SU-DHL-6 (cell line): Measurements from ENCODE around the gene VEZT.

Experiments used
- H2AFZ ChIP-seq: fragments of 200-600 bp; sonication (generic); 2 replicates; pipeline ENCODE4 v1.6.1; 2014; ENCODE audit warnings: low read depth, mild to moderate bottlenecking, moderate library complexity, mixed read lengths, antibody characterized with exemption, low read length; ENCODE audit not compliant: severe bottlenecking
- H3F3A ChIP-seq: fragments of 200-600 bp; shearing (Covaris generic); 2 replicates; pipeline ENCODE4 v1.6.0; 2016; ENCODE audit warnings: antibody characterized with exemption, mild to moderate bottlenecking; ENCODE audit not compliant: insufficient read depth
- H3K27ac ChIP-seq: fragments of 200-600 bp; sonication (generic); 2 replicates; pipeline ENCODE4 v1.5.1; 2016; ENCODE audit warnings: low read depth, mild to moderate bottlenecking, low read length, moderate library complexity, mixed read lengths
- H3K27me3 ChIP-seq: fragments of 200-600 bp; sonication (generic), shearing (Covaris generic); 2 replicates; pipeline ENCODE4 v1.6.0; 2014; ENCODE audit warnings: mild to moderate bottlenecking, low read length
- H3K36me3 ChIP-seq: fragments of 200-600 bp; sonication (generic); 2 replicates; pipeline ENCODE4 v1.6.1; 2014; ENCODE audit warnings: mild to moderate bottlenecking, low read length, mixed read lengths
- H3K4me2 ChIP-seq: fragments of 300-600, 200-600 bp; shearing (Covaris generic), sonication (generic); 2 replicates; pipeline ENCODE4 v1.6.0; 2014; ENCODE audit warnings: low read length, low read depth, mild to moderate bottlenecking; ENCODE audit not compliant: poor library complexity, severe bottlenecking
- H3K4me3 ChIP-seq: fragments of 200-600 bp; sonication (generic); 2 replicates; pipeline ENCODE4 v1.5.1; 2014; ENCODE audit warnings: antibody characterized with exemption, low read length, mild to moderate bottlenecking, mixed read lengths; ENCODE audit not compliant: insufficient read depth, poor library complexity, severe bottlenecking
- H3K79me2 ChIP-seq: fragments of 200-600 bp; sonication (generic); 2 replicates; pipeline ENCODE4 v1.6.1; 2014; ENCODE audit warnings: mild to moderate bottlenecking, low read length, moderate library complexity; ENCODE audit not compliant: insufficient read depth
- H3K9ac ChIP-seq: fragments of 200-600 bp; sonication (generic); 2 replicates; pipeline ENCODE4 v1.7.0; 2014; ENCODE audit warnings: mild to moderate bottlenecking, low read length
- H3K9me2 ChIP-seq: fragments of 200-600 bp; sonication (generic); replicated peaks from 2 replicates; pipeline ENCODE4 v1.6.1; 2014; ENCODE audit warnings: low read length; ENCODE audit not compliant: insufficient read depth
- H3K9me3 ChIP-seq: fragments of 200-600 bp; sonication (generic); 2 replicates; pipeline ENCODE4 v1.6.1; 2014; ENCODE audit warnings: low read length, mixed read lengths; ENCODE audit not compliant: insufficient read depth
- H4K20me1 ChIP-seq: fragments of 200-600 bp; sonication (generic); 2 replicates; pipeline ENCODE4 v1.6.1; 2014; ENCODE audit warnings: low read depth, mild to moderate bottlenecking, antibody characterized with exemption, low read length, moderate library complexity, mixed read lengths
- EZH2phosphoT487 ChIP-seq: fragments of 200-600 bp; sonication (generic), shearing (Covaris generic); conservative IDR thresholded peaks from 2 replicates; pipeline ENCODE4 v1.6.1; 2018; ENCODE audit warnings: mild to moderate bottlenecking, antibody characterized with exemption, low read length, moderate library complexity, mixed read lengths
- TF ChIP-seq, protein P1 (sequence below): fragments of 200-600 bp; sonication (generic); IDR thresholded peaks from one replicate; pipeline ENCODE4 v1.5.1; 2017; ENCODE audit warnings: antibody characterized with exemption, mild to moderate bottlenecking, low read length, moderate library complexity; ENCODE audit not compliant: insufficient read depth, poor library complexity, severe bottlenecking

Gene VEZT

DNA sequence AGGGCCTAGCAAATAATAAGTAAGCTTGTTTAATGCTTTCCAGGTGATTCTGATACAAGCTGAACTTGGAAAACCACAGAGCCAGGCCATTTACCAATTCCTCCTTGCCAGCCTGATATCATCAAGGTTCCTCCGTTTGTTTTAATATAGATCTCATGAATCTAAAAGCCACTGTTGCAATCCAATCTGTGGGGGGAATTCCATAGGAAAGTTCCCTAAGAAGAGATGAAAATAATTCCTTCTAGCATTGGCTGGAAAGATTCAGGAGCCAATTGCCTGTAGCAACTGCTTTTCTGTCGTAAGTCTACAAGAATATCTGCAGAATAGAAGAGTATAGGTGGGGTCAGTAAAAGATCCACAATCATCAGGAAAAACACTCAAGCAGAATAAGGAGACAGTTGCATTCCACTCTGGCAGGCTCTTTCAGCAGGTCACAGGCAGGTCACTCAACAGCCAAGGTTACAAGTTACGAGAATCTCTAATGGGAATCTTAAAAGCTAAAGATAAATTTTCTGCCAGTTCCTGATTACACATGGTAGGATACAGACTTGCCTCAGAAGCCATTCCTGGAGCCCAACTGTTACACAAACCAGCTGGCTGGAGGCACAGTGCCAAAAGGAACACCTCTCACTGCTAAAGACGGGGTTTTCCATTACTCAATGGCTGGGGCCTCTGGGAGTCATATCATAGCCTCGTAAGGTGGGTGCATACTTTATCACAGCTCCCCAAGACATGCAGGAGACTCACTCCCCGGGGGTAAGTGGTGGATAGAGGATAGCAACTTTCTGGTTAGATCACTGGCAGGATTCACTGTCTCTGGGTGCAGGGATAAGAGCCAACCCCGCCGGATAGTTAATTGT, 44.0 kb upstream of the VEZT start:
- no peaks in the 10 kb centered on the region for H4K20me1 ChIP-seq
- H3K36me3 ChIP-seq: no peaks in the 10 kb centered on the region
- no peak for TF ChIP-seq EZH2phosphoT487
- TF ChIP-seq, protein P1, sequence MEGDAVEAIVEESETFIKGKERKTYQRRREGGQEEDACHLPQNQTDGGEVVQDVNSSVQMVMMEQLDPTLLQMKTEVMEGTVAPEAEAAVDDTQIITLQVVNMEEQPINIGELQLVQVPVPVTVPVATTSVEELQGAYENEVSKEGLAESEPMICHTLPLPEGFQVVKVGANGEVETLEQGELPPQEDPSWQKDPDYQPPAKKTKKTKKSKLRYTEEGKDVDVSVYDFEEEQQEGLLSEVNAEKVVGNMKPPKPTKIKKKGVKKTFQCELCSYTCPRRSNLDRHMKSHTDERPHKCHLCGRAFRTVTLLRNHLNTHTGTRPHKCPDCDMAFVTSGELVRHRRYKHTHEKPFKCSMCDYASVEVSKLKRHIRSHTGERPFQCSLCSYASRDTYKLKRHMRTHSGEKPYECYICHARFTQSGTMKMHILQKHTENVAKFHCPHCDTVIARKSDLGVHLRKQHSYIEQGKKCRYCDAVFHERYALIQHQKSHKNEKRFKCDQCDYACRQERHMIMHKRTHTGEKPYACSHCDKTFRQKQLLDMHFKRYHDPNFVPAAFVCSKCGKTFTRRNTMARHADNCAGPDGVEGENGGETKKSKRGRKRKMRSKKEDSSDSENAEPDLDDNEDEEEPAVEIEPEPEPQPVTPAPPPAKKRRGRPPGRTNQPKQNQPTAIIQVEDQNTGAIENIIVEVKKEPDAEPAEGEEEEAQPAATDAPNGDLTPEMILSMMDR: no peak
- no peak overlapping the region for H3K4me2 ChIP-seq
- H3K79me2 ChIP-seq: no peaks in the 10 kb centered on the region
- H3K9me3 ChIP-seq: no peaks in the 10 kb centered on the region
- H3K4me3 ChIP-seq: no peak overlapping the region
- H3K9ac ChIP-seq: no peak overlapping the region
- no peaks in the 10 kb centered on the region for H3F3A ChIP-seq
- no peak overlapping the region for H2AFZ ChIP-seq
- no peak overlapping the region for H3K27ac ChIP-seq
- H3K9me2 ChIP-seq: no peaks in the 10 kb centered on the region
- no peaks in the 10 kb centered on the region for H3K27me3 ChIP-seq

DNA sequence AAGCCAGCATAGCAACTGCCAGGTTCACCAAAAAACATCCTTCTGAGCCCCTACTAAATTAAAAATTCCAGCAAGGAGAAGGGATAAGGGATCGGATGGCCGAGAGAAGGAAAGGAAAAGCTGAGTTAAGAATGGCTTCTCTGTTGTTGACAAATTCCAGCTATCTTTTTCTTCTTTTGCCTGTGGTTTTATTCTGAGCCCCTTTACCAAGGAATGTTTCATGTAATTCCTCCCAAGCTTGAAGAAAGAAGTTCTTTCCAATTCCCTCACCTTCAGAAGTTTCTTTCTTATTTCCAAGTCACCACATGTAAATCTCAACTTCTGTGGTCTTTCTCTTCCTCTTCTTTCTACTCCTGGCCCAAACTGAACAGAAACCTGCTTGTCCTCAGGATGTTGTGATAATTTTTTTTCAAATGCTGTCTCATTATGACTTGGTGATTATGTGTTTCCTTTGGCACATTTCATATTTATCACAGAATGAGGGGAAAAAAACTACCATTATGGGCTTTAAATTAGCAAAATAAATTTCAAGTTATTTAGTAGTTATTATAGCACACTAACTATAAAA, 40.3 kb upstream of the VEZT start:
- no peaks in the 10 kb centered on the region for H3K79me2 ChIP-seq
- H3K4me3 ChIP-seq: no peak overlapping the region
- H3F3A ChIP-seq: no peaks in the 10 kb centered on the region
- H3K4me2 ChIP-seq: no peak overlapping the region
- TF ChIP-seq, protein P1: no peak
- TF ChIP-seq EZH2phosphoT487: no peak
- H3K27ac ChIP-seq: no peak overlapping the region
- H3K9me3 ChIP-seq: no peaks in the 10 kb centered on the region
- H3K9me2 ChIP-seq: no peaks in the 10 kb centered on the region
- no peaks in the 10 kb centered on the region for H3K27me3 ChIP-seq
- no peaks in the 10 kb centered on the region for H4K20me1 ChIP-seq
- H2AFZ ChIP-seq: no peak overlapping the region
- no peak overlapping the region for H3K9ac ChIP-seq
- H3K36me3 ChIP-seq: no peaks in the 10 kb centered on the region

DNA sequence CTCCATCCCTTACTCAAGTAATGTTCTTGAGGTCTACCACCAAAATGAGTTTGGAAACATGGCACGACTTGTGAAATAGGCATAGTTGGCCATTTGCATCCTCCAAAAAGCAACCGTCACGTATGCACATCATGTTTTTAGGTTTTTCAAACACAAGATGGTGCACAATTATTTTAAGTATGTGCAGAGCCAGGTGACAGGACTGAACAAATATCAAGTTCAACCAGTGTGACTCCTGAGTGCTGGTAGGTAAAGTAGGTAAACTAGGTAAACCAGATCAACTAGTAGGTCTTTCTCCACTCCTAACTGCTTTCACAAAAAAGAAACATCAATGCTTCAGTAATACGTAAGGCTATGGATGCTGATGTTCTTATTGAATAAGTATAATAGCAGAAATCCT, 39.5 kb upstream of the VEZT start:
- Histone ChIP-seq H3K79me2 (no peaks in the 10 kb centered on the region), H3K9ac (no peak overlapping the region), H3K36me3 (no peaks in the 10 kb centered on the region), H4K20me1 (no peaks in the 10 kb centered on the region), H3K4me2 (no peak overlapping the region), H2AFZ (no peak overlapping the region), H3K9me3 (no peaks in the 10 kb centered on the region), H3F3A (no peaks in the 10 kb centered on the region), H3K27ac (no peak overlapping the region), H3K4me3 (no peak overlapping the region), H3K27me3 (no peaks in the 10 kb centered on the region), H3K9me2 (no peaks in the 10 kb centered on the region)
- TF ChIP-seq EZH2phosphoT487: no peak
- TF ChIP-seq, protein P1: no peak
